HG03196 (cell line): ENCODE data around the gene TRIM2.
A peak's percentile ranks its signal among the peaks of the same experiment; 100 is the strongest.
"Not testable (repeated sequence)": the region's sequence is repeated elsewhere in the genome, so short reads cannot be mapped to it uniquely, and the experiment has no call there.

Source experiments
- ATAC-seq: cut with Tn5 transposase; IDR thresholded peaks from one replicate; pipeline ENCODE4 v1.9.1; 2021; ENCODE audit not compliant: unreplicated experiment

TRIM2 gene

GRCh38 chr4:153189016-153189801, 15.0 kb upstream of the TRIM2 start:
- ATAC-seq: no peak

- no peak for ATAC-seq
Measured at GRCh38 chr4:153191795-153192363, 12.4 kb upstream of the TRIM2 start.

- no peak for ATAC-seq
Measured at GRCh38 chr4:153197301-153197700, 6.9 kb upstream of the TRIM2 start.

GRCh38 chr4:153198719-153199118, 5.5 kb upstream of the TRIM2 start:
- no peak for ATAC-seq

GRCh38 chr4:153203746-153204145, 497 bp upstream of the TRIM2 start:
- not testable (repeated sequence) for ATAC-seq

GRCh38 chr4:153204728-153205648, 745 bp downstream of the TRIM2 start:
- peak; percentile 74 for ATAC-seq

- no peak for ATAC-seq
Measured at GRCh38 chr4:153205757-153206156, 1.5 kb downstream of the TRIM2 start.

GRCh38 chr4:153206534-153206933, 2.3 kb downstream of the TRIM2 start:
- no peak for ATAC-seq

- ATAC-seq: no peak
Measured at GRCh38 chr4:153207027-153207426, 2.8 kb downstream of the TRIM2 start.

- ATAC-seq: no peak
Measured at GRCh38 chr4:153207567-153207966, 3.3 kb downstream of the TRIM2 start.

GRCh38 chr4:153209410-153209809, 5.2 kb downstream of the TRIM2 start:
- ATAC-seq: no peak

- no peak for ATAC-seq
Measured at GRCh38 chr4:153210727-153211126, 6.5 kb downstream of the TRIM2 start.

- ATAC-seq: no peak
Measured at GRCh38 chr4:153211986-153212728, 7.9 kb downstream of the TRIM2 start.

- no peak for ATAC-seq
Measured at GRCh38 chr4:153212736-153213135, 8.5 kb downstream of the TRIM2 start.

- no peak for ATAC-seq
Measured at GRCh38 chr4:153215921-153216320, 11.7 kb downstream of the TRIM2 start.

- ATAC-seq: no peak
Measured at GRCh38 chr4:153216546-153216945, 12.3 kb downstream of the TRIM2 start.

GRCh38 chr4:153217440-153217839, 13.2 kb downstream of the TRIM2 start:
- no peak for ATAC-seq

- ATAC-seq: no peak
Measured at GRCh38 chr4:153218961-153219360, 14.7 kb downstream of the TRIM2 start.

- no peak for ATAC-seq
Measured at GRCh38 chr4:153220682-153221395, 16.6 kb downstream of the TRIM2 start.
